Endodermal cell (in vitro differentiated cells): ENCODE measurements around the gene MTREX. TPM values are rescaled to one million over a fixed set of nuclear protein-coding genes. Genes with fewer than 3 reads are reported as not detected.

Experiments used
- DNase-seq: peaks from one replicate; pipeline ENCODE4 v3.0.0-alpha.2; 2017
- H3K27ac ChIP-seq: 2 replicates; pipeline ENCODE4 v1.5.1; 2013; ENCODE audit warnings: mild to moderate bottlenecking, low read depth, low read length, moderate library complexity
- H3K27me3 ChIP-seq: 2 replicates; pipeline ENCODE4 v1.6.1; 2013; ENCODE audit warnings: mild to moderate bottlenecking, low read length, moderate library complexity; ENCODE audit not compliant: insufficient read depth, control insufficient read depth, poor library complexity, severe bottlenecking
- H3K36me3 ChIP-seq: 2 replicates; pipeline ENCODE4 v1.7.0; 2013; ENCODE audit warnings: mild to moderate bottlenecking, low read length, moderate library complexity; ENCODE audit not compliant: control insufficient read depth, insufficient read depth
- H3K4me1 ChIP-seq: one replicate; pipeline ENCODE4 v1.7.0; 2013; ENCODE audit warnings: low read length; ENCODE audit not compliant: control insufficient read depth, insufficient read depth
- H3K4me3 ChIP-seq: 2 replicates; pipeline ENCODE4 v1.5.1; 2013; ENCODE audit warnings: mild to moderate bottlenecking, low read length, moderate library complexity
- H3K9ac ChIP-seq: 2 replicates; pipeline ENCODE4 v1.6.1; 2013; ENCODE audit warnings: mild to moderate bottlenecking, low read length, moderate library complexity; ENCODE audit not compliant: poor library complexity, severe bottlenecking; ENCODE audit errors: extremely low read depth
- H3K9me3 ChIP-seq: 2 replicates; pipeline ENCODE4 v1.6.1; 2013; ENCODE audit warnings: mild to moderate bottlenecking, low read length, moderate library complexity; ENCODE audit not compliant: control insufficient read depth
- H3K27ac Mint-ChIP-seq: 2 replicates; pipeline ENCODE4 v1.8.0; 2020; ENCODE audit warnings: mixed read lengths
- H3K27me3 Mint-ChIP-seq: 2 replicates; pipeline ENCODE4 v1.8.0; 2021; ENCODE audit warnings: mild to moderate bottlenecking, mixed read lengths; ENCODE audit not compliant: insufficient read depth
- H3K36me3 Mint-ChIP-seq: 2 replicates; pipeline ENCODE4 v1.8.0; 2020; ENCODE audit warnings: low read depth, mixed read lengths
- H3K4me1 Mint-ChIP-seq: 2 replicates; pipeline ENCODE4 v1.8.0; 2020; ENCODE audit warnings: mixed read lengths
- H3K4me3 Mint-ChIP-seq: 2 replicates; pipeline ENCODE4 v1.8.0; 2020; ENCODE audit warnings: mild to moderate bottlenecking, moderate library complexity, mixed read lengths
- H3K9me3 Mint-ChIP-seq: 2 replicates; pipeline ENCODE4 v1.8.0; 2020; ENCODE audit warnings: mild to moderate bottlenecking, mixed read lengths
- CTCF ChIP-seq: fragments of 200-600 bp; sonication (generic); conservative IDR thresholded peaks from 2 replicates; pipeline ENCODE4 v1.5.0; 2021; ENCODE audit warnings: antibody characterized with exemption, mild to moderate bottlenecking
- WGBS, 2 experiments: methylation state at CpG; one replicate each; pipeline versions ENCODE4 v1.1.5 to v1.1.7; 2013; ENCODE audit warnings: missing lambda C conversion rate in 2 of 2, mixed read lengths in 1 of 2; ENCODE audit not compliant: insufficient coverage in 1 of 2, insufficient read length in 1 of 2; 5-methylcytosine and 5-hydroxymethylcytosine counted together
- total RNA-seq, 2 donors: library from RNA; stranded (reverse); fragmentation: NEBNext Ultra II Directional in 1 of 2; extraction: Animal tissue kit (Norgen Biotek cat#: 25700) in 1 of 2; gene quantifications; 2 replicates in 1 of 2; 3 replicates in 1 of 2; pipeline ENCODE4 v1.2.1, GENCODE V29; 2021

Gene MTREX
- total RNA-seq, 2 donors from 2014 or later, result 91.0 to 106 TPM

GRCh38 chr5:55437859-55438206 lies 130.0 kb downstream of the MTREX start:
- Histone ChIP-seq H3K9ac (no peak overlapping the region), H3K4me3 (no peak overlapping the region), H3K9me3 (peaks cover 52% of the 10 kb centered on the region), H3K36me3 (peaks cover 87% of the 10 kb centered on the region), H3K4me1 (no peaks in the 10 kb centered on the region), H3K27me3 (no peaks in the 10 kb centered on the region), H3K27ac (peak overlapping the region; percentile 78)
- Mint-ChIP-seq H3K4me3 (no peak overlapping the region), H3K27me3 (no peaks in the 10 kb centered on the region), H3K4me1 (peaks cover 26% of the 10 kb centered on the region), H3K27ac (peak overlapping the region; percentile 44), H3K9me3 (peaks cover 31% of the 10 kb centered on the region), H3K36me3 (peaks cover 82% of the 10 kb centered on the region)
- no peak for TF ChIP-seq CTCF
- no peak for DNase-seq
- 93% methylated on average over 1 to 2 of the region's 2 CpGs for WGBS, 2 experiments

GRCh38 chr5:55438998-55439397 lies 131.2 kb downstream of the MTREX start:
- peak overlapping the region; percentile 44 for H3K27ac Mint-ChIP-seq
- H3K4me3 ChIP-seq, result no peak overlapping the region

GRCh38 chr5:55440188-55440646 lies 132.4 kb downstream of the MTREX start:
- no peak overlapping the region for H3K4me3 ChIP-seq
- H3K9me3 ChIP-seq, result peaks cover 31% of the 10 kb centered on the region
- H3K36me3 ChIP-seq, result peaks cover 74% of the 10 kb centered on the region
- H3K27ac ChIP-seq, result no peak overlapping the region
- no peak for DNase-seq
- 81 to 93% methylated on average over 5 to 6 of the region's 6 CpGs for WGBS, 2 experiments
- no peak overlapping the region for H3K9ac ChIP-seq
- no peaks in the 10 kb centered on the region for H3K27me3 ChIP-seq
- TF ChIP-seq CTCF, result no peak
- peaks cover 26% of the 10 kb centered on the region for H3K4me1 Mint-ChIP-seq
- no peaks in the 10 kb centered on the region for H3K4me1 ChIP-seq
- no peaks in the 10 kb centered on the region for H3K27me3 Mint-ChIP-seq
- peaks cover 18% of the 10 kb centered on the region for H3K9me3 Mint-ChIP-seq
- H3K27ac Mint-ChIP-seq, result peak overlapping the region; percentile 48
- peaks cover 69% of the 10 kb centered on the region for H3K36me3 Mint-ChIP-seq
- no peak overlapping the region for H3K4me3 Mint-ChIP-seq

More at GRCh38 chr5:55438998-55439397, 131.2 kb downstream of the MTREX start:
- H3K4me1 ChIP-seq, result no peaks in the 10 kb centered on the region
- H3K27ac ChIP-seq, result peak overlapping the region; percentile 30
- no peak overlapping the region for H3K4me3 Mint-ChIP-seq
- peaks cover 82% of the 10 kb centered on the region for H3K36me3 ChIP-seq
- no peak for DNase-seq
- H3K9me3 Mint-ChIP-seq, result peaks cover 28% of the 10 kb centered on the region
- H3K27me3 Mint-ChIP-seq, result no peaks in the 10 kb centered on the region
- peaks cover 78% of the 10 kb centered on the region for H3K36me3 Mint-ChIP-seq
- WGBS, 2 experiments, result 90 to 94% methylated on average over 4 of the region's 4 CpGs
- H3K27me3 ChIP-seq, result no peaks in the 10 kb centered on the region
- peaks cover 43% of the 10 kb centered on the region for H3K9me3 ChIP-seq
- TF ChIP-seq CTCF, result no peak
- H3K9ac ChIP-seq, result no peak overlapping the region
- H3K4me1 Mint-ChIP-seq, result peaks cover 26% of the 10 kb centered on the region
